H1 (cell line): Measurements from ENCODE around the gene BPIFB2. TPM values are rescaled to one million over a fixed set of nuclear protein-coding genes. Genes with fewer than 3 reads are reported as not detected.

ENCODE experiments used
- CBX5 ChIP-seq: fragments of 300-800, 300-1000 bp; sonication (generic); IDR thresholded peaks from 2 replicates; pipeline ENCODE4 v1.7.1; 2016; ENCODE audit warnings: antibody characterized with exemption, low read length, low read depth
- CBX8 ChIP-seq: fragments of 300-800, 300-1000 bp; sonication (generic); IDR thresholded peaks from 2 replicates; pipeline ENCODE4 v1.7.1; 2016; ENCODE audit warnings: low read depth, low read length, borderline replicate concordance
- CHD2 ChIP-seq: IDR thresholded peaks from 2 replicates; pipeline ENCODE4 v1.6.1; 2012; ENCODE audit warnings: low read length, improper control_type of control experiment
- CHD7 ChIP-seq: fragments of 300-600 bp; sonication (generic); IDR thresholded peaks from 2 replicates; pipeline ENCODE4 v1.7.1; 2012; ENCODE audit warnings: low read length, moderate library complexity, mild to moderate bottlenecking, inconsistent platforms; ENCODE audit not compliant: insufficient replicate concordance
- GABPA ChIP-seq: IDR thresholded peaks from 2 replicates; pipeline ENCODE4 v1.6.1; 2011; ENCODE audit warnings: mild to moderate bottlenecking, low read length, moderate library complexity, borderline replicate concordance; ENCODE audit not compliant: insufficient read depth
- HDAC6 ChIP-seq: IDR thresholded peaks from one replicate; pipeline ENCODE4 v1.7.1; 2012; ENCODE audit warnings: low read depth, mild to moderate bottlenecking, inconsistent platforms, low read length, moderate library complexity
- RXRA ChIP-seq: IDR thresholded peaks from 2 replicates; pipeline ENCODE4 v1.6.1; 2011; ENCODE audit warnings: low read depth, mild to moderate bottlenecking, low read length, moderate library complexity; ENCODE audit not compliant: insufficient read depth
- polyA plus RNA-seq, 7 experiments: library from polyadenylated mRNA; depleted of rRNA in 3 of 7; stranded (reverse) in 5 of 7; unstranded in 2 of 7; fragments of >200 nt in 5 of 7; fragments of 200-250 nt in 2 of 7; gene quantifications; 1 replicate in 5 of 7; 2 replicates in 1 of 7; 4 replicates in 1 of 7; pipeline versions ENCODE4 v1.2.1 to v1.2.3, GENCODE V29; 2011 to 2013; ENCODE audit warnings: missing spikeins in 2 of 7, mixed read lengths in 2 of 7
- total RNA-seq: library from RNA; stranded (reverse); fragmentation: NEBNext Ultra II Directional; extraction: Animal tissue kit (Norgen Biotek cat#: 25700); gene quantifications from 2 replicates; pipeline ENCODE4 v1.2.1, GENCODE V29; 2021

Gene BPIFB2
- total and polyA plus RNA-seq, 2 of the 8 experiments (the other 6 are each of a cell fraction or from before 2014, with no cell fraction given): not detected

GRCh38 chr20:32968478-32969241 lies 38.8 kb upstream of the BPIFB2 start (continued):
- TF ChIP-seq CHD2 (no peak), CBX5 (no peak), CHD7 (no peak), RXRA (no peak), HDAC6 (no peak), GABPA (no peak), CBX8 (no peak)
